GM23338 (cell line): ENCODE measurements around the gene SHISA7.

Experiments
- CREB1 ChIP-seq: fragments of 250-450 bp; sonication (Bioruptor Pico); IDR thresholded peaks from 2 replicates; pipeline ENCODE4 v1.5.0; 2020; ENCODE audit warnings: low read depth, mild to moderate bottlenecking, moderate library complexity
- EZH2 ChIP-seq: fragments of 200-600 bp; sonication (generic); IDR thresholded peaks from one replicate; pipeline ENCODE4 v1.8.0; 2017; ENCODE audit warnings: antibody characterized with exemption, mild to moderate bottlenecking, low read depth; ENCODE audit not compliant: unreplicated experiment
- EZH2phosphoT487 ChIP-seq: fragments of 200-600 bp; sonication (generic); IDR thresholded peaks from one replicate; pipeline ENCODE4 v1.8.1; 2018; ENCODE audit warnings: antibody characterized with exemption; ENCODE audit not compliant: unreplicated experiment
- JUNB ChIP-seq: IDR thresholded peaks from one replicate; pipeline ENCODE4 v1.6.1; 2016; ENCODE audit warnings: antibody characterized with exemption; ENCODE audit not compliant: unreplicated experiment
- POLR2AphosphoS5 ChIP-seq: IDR thresholded peaks from 2 replicates; pipeline ENCODE4 v1.6.1; 2016; ENCODE audit warnings: antibody characterized with exemption, low read depth
- TF ChIP-seq, protein P1 (sequence below), 2 experiments: fragments of 200-600 bp in 1 of 2; sonication (generic) in 1 of 2; conservative IDR thresholded peaks; 2 replicates each; pipeline versions ENCODE4 v1.5.1 to v1.6.1; 2016 to 2017; ENCODE audit warnings: antibody characterized with exemption in 2 of 2, low read depth in 2 of 2, mild to moderate bottlenecking in 2 of 2, moderate library complexity in 1 of 2
- TF ChIP-seq, protein P2 (sequence below): IDR thresholded peaks from one replicate; pipeline ENCODE4 v1.6.1; 2018; ENCODE audit warnings: antibody characterized with exemption; ENCODE audit not compliant: unreplicated experiment
- TF ChIP-seq, protein P3 (sequence below): IDR thresholded peaks from 2 replicates; pipeline ENCODE4 v1.6.1; 2016; ENCODE audit warnings: antibody characterized with exemption

DNA sequence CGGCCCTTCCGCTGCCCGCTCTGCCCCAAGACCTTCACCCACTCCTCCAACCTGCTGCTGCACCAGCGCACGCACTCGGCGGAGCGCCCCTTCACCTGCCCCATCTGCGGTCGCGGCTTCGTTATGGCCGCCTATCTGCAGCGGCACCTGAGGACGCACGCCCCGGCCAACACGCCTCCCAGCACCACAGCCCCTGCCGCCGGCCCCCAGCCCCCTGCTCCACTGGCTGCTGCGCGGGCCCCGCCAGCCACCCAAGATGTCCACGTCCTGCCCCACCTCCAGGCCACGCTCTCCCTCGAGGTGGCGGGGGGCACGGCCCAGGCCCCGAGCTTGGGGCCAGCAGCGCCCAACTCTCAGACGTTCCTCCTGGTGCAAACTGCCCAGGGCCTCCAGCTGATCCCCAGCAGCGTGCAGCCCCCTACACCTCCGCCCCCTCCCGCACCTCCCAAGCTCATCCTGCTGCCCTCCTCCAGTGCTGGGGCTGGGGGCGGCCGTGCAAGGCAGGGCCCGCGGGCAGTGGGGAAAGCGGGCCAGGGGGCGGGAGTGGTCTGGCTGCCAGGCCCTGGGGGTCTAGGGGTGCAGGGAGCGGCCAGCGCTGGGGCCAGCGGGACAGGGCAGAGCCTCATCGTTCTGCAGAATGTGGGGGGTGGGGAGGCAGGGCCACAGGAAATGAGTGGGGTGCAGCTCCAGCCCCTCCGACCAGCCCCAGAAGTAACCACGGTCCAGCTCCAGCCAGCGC, 40.0 kb upstream of the SHISA7 start:
- TF ChIP-seq EZH2phosphoT487 (no peak), EZH2 (no peak), CREB1 (CRISPR knock-in tag) (no peak), POLR2AphosphoS5 (no peak), JUNB (no peak)
- TF ChIP-seq, protein P1, sequence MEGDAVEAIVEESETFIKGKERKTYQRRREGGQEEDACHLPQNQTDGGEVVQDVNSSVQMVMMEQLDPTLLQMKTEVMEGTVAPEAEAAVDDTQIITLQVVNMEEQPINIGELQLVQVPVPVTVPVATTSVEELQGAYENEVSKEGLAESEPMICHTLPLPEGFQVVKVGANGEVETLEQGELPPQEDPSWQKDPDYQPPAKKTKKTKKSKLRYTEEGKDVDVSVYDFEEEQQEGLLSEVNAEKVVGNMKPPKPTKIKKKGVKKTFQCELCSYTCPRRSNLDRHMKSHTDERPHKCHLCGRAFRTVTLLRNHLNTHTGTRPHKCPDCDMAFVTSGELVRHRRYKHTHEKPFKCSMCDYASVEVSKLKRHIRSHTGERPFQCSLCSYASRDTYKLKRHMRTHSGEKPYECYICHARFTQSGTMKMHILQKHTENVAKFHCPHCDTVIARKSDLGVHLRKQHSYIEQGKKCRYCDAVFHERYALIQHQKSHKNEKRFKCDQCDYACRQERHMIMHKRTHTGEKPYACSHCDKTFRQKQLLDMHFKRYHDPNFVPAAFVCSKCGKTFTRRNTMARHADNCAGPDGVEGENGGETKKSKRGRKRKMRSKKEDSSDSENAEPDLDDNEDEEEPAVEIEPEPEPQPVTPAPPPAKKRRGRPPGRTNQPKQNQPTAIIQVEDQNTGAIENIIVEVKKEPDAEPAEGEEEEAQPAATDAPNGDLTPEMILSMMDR (conservative IDR thresholded peaks at IDR 0.05; ENCODE audit: low read depth in 2 of 2): no peak
- TF ChIP-seq, protein P2, sequence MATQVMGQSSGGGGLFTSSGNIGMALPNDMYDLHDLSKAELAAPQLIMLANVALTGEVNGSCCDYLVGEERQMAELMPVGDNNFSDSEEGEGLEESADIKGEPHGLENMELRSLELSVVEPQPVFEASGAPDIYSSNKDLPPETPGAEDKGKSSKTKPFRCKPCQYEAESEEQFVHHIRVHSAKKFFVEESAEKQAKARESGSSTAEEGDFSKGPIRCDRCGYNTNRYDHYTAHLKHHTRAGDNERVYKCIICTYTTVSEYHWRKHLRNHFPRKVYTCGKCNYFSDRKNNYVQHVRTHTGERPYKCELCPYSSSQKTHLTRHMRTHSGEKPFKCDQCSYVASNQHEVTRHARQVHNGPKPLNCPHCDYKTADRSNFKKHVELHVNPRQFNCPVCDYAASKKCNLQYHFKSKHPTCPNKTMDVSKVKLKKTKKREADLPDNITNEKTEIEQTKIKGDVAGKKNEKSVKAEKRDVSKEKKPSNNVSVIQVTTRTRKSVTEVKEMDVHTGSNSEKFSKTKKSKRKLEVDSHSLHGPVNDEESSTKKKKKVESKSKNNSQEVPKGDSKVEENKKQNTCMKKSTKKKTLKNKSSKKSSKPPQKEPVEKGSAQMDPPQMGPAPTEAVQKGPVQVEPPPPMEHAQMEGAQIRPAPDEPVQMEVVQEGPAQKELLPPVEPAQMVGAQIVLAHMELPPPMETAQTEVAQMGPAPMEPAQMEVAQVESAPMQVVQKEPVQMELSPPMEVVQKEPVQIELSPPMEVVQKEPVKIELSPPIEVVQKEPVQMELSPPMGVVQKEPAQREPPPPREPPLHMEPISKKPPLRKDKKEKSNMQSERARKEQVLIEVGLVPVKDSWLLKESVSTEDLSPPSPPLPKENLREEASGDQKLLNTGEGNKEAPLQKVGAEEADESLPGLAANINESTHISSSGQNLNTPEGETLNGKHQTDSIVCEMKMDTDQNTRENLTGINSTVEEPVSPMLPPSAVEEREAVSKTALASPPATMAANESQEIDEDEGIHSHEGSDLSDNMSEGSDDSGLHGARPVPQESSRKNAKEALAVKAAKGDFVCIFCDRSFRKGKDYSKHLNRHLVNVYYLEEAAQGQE: no peak
- TF ChIP-seq, protein P3, sequence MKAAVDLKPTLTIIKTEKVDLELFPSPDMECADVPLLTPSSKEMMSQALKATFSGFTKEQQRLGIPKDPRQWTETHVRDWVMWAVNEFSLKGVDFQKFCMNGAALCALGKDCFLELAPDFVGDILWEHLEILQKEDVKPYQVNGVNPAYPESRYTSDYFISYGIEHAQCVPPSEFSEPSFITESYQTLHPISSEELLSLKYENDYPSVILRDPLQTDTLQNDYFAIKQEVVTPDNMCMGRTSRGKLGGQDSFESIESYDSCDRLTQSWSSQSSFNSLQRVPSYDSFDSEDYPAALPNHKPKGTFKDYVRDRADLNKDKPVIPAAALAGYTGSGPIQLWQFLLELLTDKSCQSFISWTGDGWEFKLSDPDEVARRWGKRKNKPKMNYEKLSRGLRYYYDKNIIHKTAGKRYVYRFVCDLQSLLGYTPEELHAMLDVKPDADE: no peak
